H9 (cell line): Measurements from ENCODE around the gene NEMP2. TPM values are rescaled to one million over a fixed set of nuclear protein-coding genes. Genes with fewer than 3 reads are reported as not detected.

Source experiments
- DNase-seq: peaks from one replicate; pipeline ENCODE4 v3.0.0-alpha.2; 2017
- H2AFZ ChIP-seq: one replicate; pipeline ENCODE4 v1.6.1; 2013; ENCODE audit warnings: mild to moderate bottlenecking, low read length, control low read depth, moderate library complexity
- H2AK5ac ChIP-seq: 2 replicates; pipeline ENCODE4 v1.6.1; 2013; ENCODE audit warnings: low read length, control low read depth, mixed read lengths; ENCODE audit not compliant: insufficient read length
- H2BK120ac ChIP-seq: one replicate; pipeline ENCODE4 v1.6.1; 2013; ENCODE audit warnings: low read depth, mild to moderate bottlenecking, low read length, control low read depth, inconsistent platforms; ENCODE audit not compliant: poor library complexity, severe bottlenecking
- H2BK12ac ChIP-seq: 2 replicates; pipeline ENCODE4 v1.6.1; 2013; ENCODE audit warnings: low read length, control low read depth, mixed read lengths, low read depth; ENCODE audit not compliant: insufficient read length
- H2BK15ac ChIP-seq: 2 replicates; pipeline ENCODE4 v1.6.1; 2013; ENCODE audit warnings: low read depth, low read length, control low read depth
- H2BK20ac ChIP-seq: one replicate; pipeline ENCODE4 v1.6.1; 2013; ENCODE audit warnings: low read depth, mild to moderate bottlenecking, low read length, control low read depth, inconsistent platforms; ENCODE audit not compliant: poor library complexity, severe bottlenecking
- H2BK5ac ChIP-seq: 2 replicates; pipeline ENCODE4 v1.6.1; 2013; ENCODE audit warnings: low read length, control low read depth, mixed read lengths; ENCODE audit not compliant: insufficient read length
- H3K14ac ChIP-seq: 2 replicates; pipeline ENCODE4 v1.6.1; 2013; ENCODE audit warnings: low read length, control low read depth; ENCODE audit not compliant: insufficient read depth
- H3K18ac ChIP-seq: 2 replicates; pipeline ENCODE4 v1.6.1; 2013; ENCODE audit warnings: low read depth, mild to moderate bottlenecking, mixed read lengths, low read length, control low read depth; ENCODE audit not compliant: insufficient read length
- H3K23ac ChIP-seq: 2 replicates; pipeline ENCODE4 v1.6.1; 2013; ENCODE audit warnings: low read length, control low read depth, mixed read lengths, low read depth; ENCODE audit not compliant: insufficient read length
- H3K23me2 ChIP-seq: 2 replicates; pipeline ENCODE4 v1.6.1; 2013; ENCODE audit warnings: low read depth, mild to moderate bottlenecking, mixed read lengths, low read length, control low read depth; ENCODE audit not compliant: insufficient read length, poor library complexity, severe bottlenecking
- H3K27ac ChIP-seq: 2 replicates; pipeline ENCODE4 v1.5.1; 2013; ENCODE audit warnings: low read length, control low read depth, mixed read lengths, low read depth; ENCODE audit not compliant: insufficient read length
- H3K27me3 ChIP-seq: 2 replicates; pipeline ENCODE4 v1.6.1; 2013; ENCODE audit warnings: low read length, control low read depth, inconsistent platforms; ENCODE audit not compliant: insufficient read depth
- H3K4ac ChIP-seq: 2 replicates; pipeline ENCODE4 v1.6.1; 2013; ENCODE audit warnings: low read depth, mild to moderate bottlenecking, control low read depth, inconsistent platforms, low read length, moderate library complexity
- H3K4me1 ChIP-seq: 2 replicates; pipeline ENCODE4 v1.6.1; 2013; ENCODE audit warnings: low read length, control low read depth, inconsistent platforms; ENCODE audit not compliant: insufficient read depth
- H3K4me2 ChIP-seq: 2 replicates; pipeline ENCODE4 v1.6.1; 2013; ENCODE audit warnings: low read length, control low read depth, mixed read lengths; ENCODE audit not compliant: insufficient read length, insufficient read depth
- H3K56ac ChIP-seq: 2 replicates; pipeline ENCODE4 v1.6.1; 2013; ENCODE audit warnings: low read depth, mild to moderate bottlenecking, mixed read lengths, low read length, control low read depth; ENCODE audit not compliant: insufficient read length
- H3K79me1 ChIP-seq: 2 replicates; pipeline ENCODE4 v1.6.1; 2013; ENCODE audit warnings: low read depth, mild to moderate bottlenecking, moderate library complexity, low read length, control low read depth, inconsistent platforms; ENCODE audit not compliant: insufficient read depth, poor library complexity, severe bottlenecking
- H3K79me2 ChIP-seq: 2 replicates; pipeline ENCODE4 v1.6.1; 2013; ENCODE audit warnings: low read length, control low read depth, inconsistent platforms; ENCODE audit not compliant: insufficient read depth
- H3K9ac ChIP-seq: 2 replicates; pipeline ENCODE4 v1.6.1; 2013; ENCODE audit warnings: low read length, control low read depth, mixed read lengths; ENCODE audit not compliant: insufficient read length; ENCODE audit errors: extremely low read depth
- H3K9me3 ChIP-seq: one replicate; pipeline ENCODE4 v1.6.1; 2013; ENCODE audit warnings: low read depth, low read length, inconsistent platforms; ENCODE audit not compliant: control insufficient read depth
- H3T11ph ChIP-seq: one replicate; pipeline ENCODE4 v1.6.1; 2013; ENCODE audit warnings: mild to moderate bottlenecking, low read length, control low read depth, inconsistent platforms
- H4K20me1 ChIP-seq: one replicate; pipeline ENCODE4 v1.6.1; 2013; ENCODE audit not compliant: control insufficient read depth, insufficient read length, insufficient read depth
- H4K5ac ChIP-seq: 2 replicates; pipeline ENCODE4 v1.6.1; 2013; ENCODE audit warnings: low read depth, mild to moderate bottlenecking, mixed read lengths, low read length, control low read depth; ENCODE audit not compliant: insufficient read length
- H4K8ac ChIP-seq: replicated peaks from 2 replicates; pipeline ENCODE4 v1.6.1; 2013; ENCODE audit warnings: low read length, control low read depth, mixed read lengths, low read depth; ENCODE audit not compliant: insufficient read length
- H4K91ac ChIP-seq: 2 replicates; pipeline ENCODE4 v1.6.1; 2013; ENCODE audit warnings: low read depth, mild to moderate bottlenecking, moderate library complexity, mixed read lengths, low read length, control low read depth; ENCODE audit not compliant: insufficient read length
- H3K27ac Mint-ChIP-seq, 3 experiments: 2 replicates in 2 of 3; 3 replicates in 1 of 3; pipeline ENCODE4 v1.8.0; 2020 to 2021; ENCODE audit warnings: mixed read lengths in 3 of 3, mild to moderate bottlenecking in 1 of 3, moderate library complexity in 1 of 3
- H3K27me3 Mint-ChIP-seq: 2 replicates; pipeline ENCODE4 v1.8.0; 2021; ENCODE audit warnings: low read depth, mild to moderate bottlenecking, moderate library complexity, mixed read lengths
- H3K36me3 Mint-ChIP-seq, 3 experiments: 2 replicates in 2 of 3; 3 replicates in 1 of 3; pipeline ENCODE4 v1.8.0; 2020 to 2021; ENCODE audit warnings: low read depth in 3 of 3, mixed read lengths in 3 of 3; ENCODE audit not compliant: insufficient read depth in 1 of 3
- H3K4me1 Mint-ChIP-seq, 2 experiments: 2 replicates each; pipeline ENCODE4 v1.8.0; 2020; ENCODE audit warnings: mixed read lengths in 2 of 2
- H3K4me3 Mint-ChIP-seq, 2 experiments: 2 replicates in 1 of 2; 3 replicates in 1 of 2; pipeline ENCODE4 v1.8.0; 2020 to 2021; ENCODE audit warnings: mild to moderate bottlenecking in 2 of 2, mixed read lengths in 2 of 2, moderate library complexity in 1 of 2
- H3K9me3 Mint-ChIP-seq, 2 experiments: 2 replicates in 1 of 2; 3 replicates in 1 of 2; pipeline ENCODE4 v1.8.0; 2020; ENCODE audit warnings: mild to moderate bottlenecking in 2 of 2, mixed read lengths in 2 of 2, moderate library complexity in 1 of 2
- WGBS: extraction: QIAGEN DNeasy Blood & Tissue Kit; methylation state at CpG from one replicate; pipeline ENCODE4 v1.1.7; 2013; ENCODE audit warnings: missing lambda C conversion rate, low lambda C conversion rate, mixed read lengths; ENCODE audit not compliant: insufficient read length; ENCODE audit errors: extremely low coverage; 5-methylcytosine and 5-hydroxymethylcytosine counted together
- total RNA-seq: library from RNA; stranded (reverse); gene quantifications from 2 replicates; pipeline ENCODE4 v1.2.1, GENCODE V29; 2021
- TF ChIP-seq, protein P1 (sequence below): fragments of 200-600 bp; sonication (generic); conservative IDR thresholded peaks from 3 replicates; pipeline ENCODE4 v1.8.0; 2021; ENCODE audit warnings: antibody characterized with exemption, mild to moderate bottlenecking

The NEMP2 gene
- total RNA-seq, 1 experiment from 2014 or later: 5.3 TPM

DNA sequence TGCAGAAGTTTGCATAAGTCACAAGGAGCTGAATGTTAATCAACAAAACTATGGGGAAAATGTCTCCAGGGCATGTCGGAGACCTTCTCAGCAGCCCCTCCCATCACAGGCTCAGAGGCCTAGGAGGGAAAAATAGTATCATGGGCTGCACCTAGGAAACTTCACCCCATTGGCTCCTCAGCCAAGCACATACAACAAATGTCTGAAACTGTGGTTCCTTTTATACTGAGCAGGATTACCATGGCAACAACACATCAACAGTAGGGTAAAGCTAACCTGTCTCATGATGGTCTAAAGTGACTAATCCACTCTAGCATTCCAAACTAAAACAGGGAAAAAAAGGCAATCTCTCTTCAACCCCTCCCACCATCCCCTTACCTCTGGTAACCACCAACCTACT lies 3.2 kb upstream of the NEMP2 start:
- Histone ChIP-seq H3K9me3 (no peaks in the 10 kb centered on the region), H3K27me3 (no peaks in the 10 kb centered on the region), H3K23ac (no peak overlapping the region), H2BK20ac (no peak overlapping the region), H3K23me2 (peaks cover 10% of the 10 kb centered on the region), H2BK5ac (no peak overlapping the region), H2BK120ac (no peak overlapping the region), H3K4me1 (peaks cover 3% of the 10 kb centered on the region; the same call in 1 of the 2 replicates), H2AK5ac (no peak overlapping the region), H2AFZ (no peak overlapping the region), H3K9ac (no peak overlapping the region), H3K79me1 (no peaks in the 10 kb centered on the region), H3T11ph (no peak overlapping the region), H3K79me2 (no peaks in the 10 kb centered on the region), H3K4me2 (no peak overlapping the region), H2BK12ac (no peak overlapping the region), H3K14ac (no peak overlapping the region), H4K8ac (no peak overlapping the region), H4K5ac (no peak overlapping the region), H2BK15ac (no peak overlapping the region), H3K56ac (no peak overlapping the region), H3K18ac (no peak overlapping the region), H4K20me1 (no peaks in the 10 kb centered on the region), H3K27ac (no peak overlapping the region), H4K91ac (no peak overlapping the region), H3K4ac (no peak overlapping the region)
- no peak for DNase-seq
- H3K4me1 Mint-ChIP-seq: peaks cover 24 to 31% of the 10 kb centered on the region in 2 experiments
- WGBS: no CpG with 5 or more reads among the region's 1 CpG
- H3K27me3 Mint-ChIP-seq: no peaks in the 10 kb centered on the region; the same call in 1 of the 2 replicates
- H3K27ac Mint-ChIP-seq: no peak overlapping the region
- peaks cover 36 to 56% (median 40%) of the 10 kb centered on the region in 3 experiments for H3K36me3 Mint-ChIP-seq
- peaks cover 50% of the 10 kb centered on the region in 2 experiments for H3K9me3 Mint-ChIP-seq
- TF ChIP-seq, protein P1, sequence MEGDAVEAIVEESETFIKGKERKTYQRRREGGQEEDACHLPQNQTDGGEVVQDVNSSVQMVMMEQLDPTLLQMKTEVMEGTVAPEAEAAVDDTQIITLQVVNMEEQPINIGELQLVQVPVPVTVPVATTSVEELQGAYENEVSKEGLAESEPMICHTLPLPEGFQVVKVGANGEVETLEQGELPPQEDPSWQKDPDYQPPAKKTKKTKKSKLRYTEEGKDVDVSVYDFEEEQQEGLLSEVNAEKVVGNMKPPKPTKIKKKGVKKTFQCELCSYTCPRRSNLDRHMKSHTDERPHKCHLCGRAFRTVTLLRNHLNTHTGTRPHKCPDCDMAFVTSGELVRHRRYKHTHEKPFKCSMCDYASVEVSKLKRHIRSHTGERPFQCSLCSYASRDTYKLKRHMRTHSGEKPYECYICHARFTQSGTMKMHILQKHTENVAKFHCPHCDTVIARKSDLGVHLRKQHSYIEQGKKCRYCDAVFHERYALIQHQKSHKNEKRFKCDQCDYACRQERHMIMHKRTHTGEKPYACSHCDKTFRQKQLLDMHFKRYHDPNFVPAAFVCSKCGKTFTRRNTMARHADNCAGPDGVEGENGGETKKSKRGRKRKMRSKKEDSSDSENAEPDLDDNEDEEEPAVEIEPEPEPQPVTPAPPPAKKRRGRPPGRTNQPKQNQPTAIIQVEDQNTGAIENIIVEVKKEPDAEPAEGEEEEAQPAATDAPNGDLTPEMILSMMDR: no peak
- H3K4me3 Mint-ChIP-seq: no peak overlapping the region
